Glutamatergic neuron (in vitro differentiated cells): Measurements from ENCODE around the gene IL17RC. TPM values are rescaled to one million over a fixed set of nuclear protein-coding genes. Genes with fewer than 3 reads are reported as not detected.
"Not testable (repeated sequence)": the region's sequence is repeated elsewhere in the genome, so short reads cannot be mapped to it uniquely, and the experiment has no call there.

Experiments used
- DNase-seq: peaks from one replicate; pipeline ENCODE4 v3.0.0; 2022
- H3K27ac Mint-ChIP-seq: one replicate; pipeline ENCODE4 v1.8.0; 2020; ENCODE audit warnings: mild to moderate bottlenecking, mixed read lengths, inconsistent platforms; ENCODE audit not compliant: unreplicated experiment
- H3K27me3 Mint-ChIP-seq: one replicate; pipeline ENCODE4 v1.8.0; 2020; ENCODE audit warnings: mild to moderate bottlenecking, moderate library complexity, mixed read lengths, inconsistent platforms; ENCODE audit not compliant: unreplicated experiment
- H3K36me3 Mint-ChIP-seq: one replicate; pipeline ENCODE4 v1.8.0; 2020; ENCODE audit warnings: mild to moderate bottlenecking, mixed read lengths, inconsistent platforms; ENCODE audit not compliant: unreplicated experiment
- H3K4me1 Mint-ChIP-seq: one replicate; pipeline ENCODE4 v1.8.0; 2020; ENCODE audit warnings: mild to moderate bottlenecking, low read depth, mixed read lengths, inconsistent platforms; ENCODE audit not compliant: unreplicated experiment
- H3K4me3 Mint-ChIP-seq: one replicate; pipeline ENCODE4 v1.8.0; 2020; ENCODE audit warnings: mild to moderate bottlenecking, mixed read lengths, inconsistent platforms; ENCODE audit not compliant: unreplicated experiment
- H3K9me3 Mint-ChIP-seq: one replicate; pipeline ENCODE4 v1.8.0; 2020; ENCODE audit warnings: mild to moderate bottlenecking, moderate library complexity, mixed read lengths, inconsistent platforms; ENCODE audit not compliant: unreplicated experiment
- long read RNA-seq: library from polyadenylated mRNA; unstranded; transcript quantifications from one replicate; pipeline ENCODE4 v2.0.0, GENCODE V29; 2020; ENCODE audit not compliant: unreplicated experiment
- total RNA-seq: library from RNA; stranded (reverse); fragmentation: NEBNext Ultra II Directional; extraction: Animal tissue kit (Norgen Biotek cat#: 25700); gene quantifications from one replicate; pipeline ENCODE4 v1.2.1, GENCODE V29; 2021; ENCODE audit not compliant: unreplicated experiment
- TF ChIP-seq, protein P1 (sequence below): fragments of 200-600 bp; sonication (generic); IDR thresholded peaks from one replicate; pipeline ENCODE4 v1.5.0; 2021; ENCODE audit not compliant: partially characterized antibody, unreplicated experiment

IL17RC gene, protein sequence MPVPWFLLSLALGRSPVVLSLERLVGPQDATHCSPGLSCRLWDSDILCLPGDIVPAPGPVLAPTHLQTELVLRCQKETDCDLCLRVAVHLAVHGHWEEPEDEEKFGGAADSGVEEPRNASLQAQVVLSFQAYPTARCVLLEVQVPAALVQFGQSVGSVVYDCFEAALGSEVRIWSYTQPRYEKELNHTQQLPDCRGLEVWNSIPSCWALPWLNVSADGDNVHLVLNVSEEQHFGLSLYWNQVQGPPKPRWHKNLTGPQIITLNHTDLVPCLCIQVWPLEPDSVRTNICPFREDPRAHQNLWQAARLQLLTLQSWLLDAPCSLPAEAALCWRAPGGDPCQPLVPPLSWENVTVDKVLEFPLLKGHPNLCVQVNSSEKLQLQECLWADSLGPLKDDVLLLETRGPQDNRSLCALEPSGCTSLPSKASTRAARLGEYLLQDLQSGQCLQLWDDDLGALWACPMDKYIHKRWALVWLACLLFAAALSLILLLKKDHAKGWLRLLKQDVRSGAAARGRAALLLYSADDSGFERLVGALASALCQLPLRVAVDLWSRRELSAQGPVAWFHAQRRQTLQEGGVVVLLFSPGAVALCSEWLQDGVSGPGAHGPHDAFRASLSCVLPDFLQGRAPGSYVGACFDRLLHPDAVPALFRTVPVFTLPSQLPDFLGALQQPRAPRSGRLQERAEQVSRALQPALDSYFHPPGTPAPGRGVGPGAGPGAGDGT
- 41.9 TPM for total RNA-seq
- long read RNA-seq, partial matches to known transcripts = 0 of 10 reads
- long read RNA-seq, other reads (novel, unspliced or antisense) = 7 of 10 reads

DNA sequence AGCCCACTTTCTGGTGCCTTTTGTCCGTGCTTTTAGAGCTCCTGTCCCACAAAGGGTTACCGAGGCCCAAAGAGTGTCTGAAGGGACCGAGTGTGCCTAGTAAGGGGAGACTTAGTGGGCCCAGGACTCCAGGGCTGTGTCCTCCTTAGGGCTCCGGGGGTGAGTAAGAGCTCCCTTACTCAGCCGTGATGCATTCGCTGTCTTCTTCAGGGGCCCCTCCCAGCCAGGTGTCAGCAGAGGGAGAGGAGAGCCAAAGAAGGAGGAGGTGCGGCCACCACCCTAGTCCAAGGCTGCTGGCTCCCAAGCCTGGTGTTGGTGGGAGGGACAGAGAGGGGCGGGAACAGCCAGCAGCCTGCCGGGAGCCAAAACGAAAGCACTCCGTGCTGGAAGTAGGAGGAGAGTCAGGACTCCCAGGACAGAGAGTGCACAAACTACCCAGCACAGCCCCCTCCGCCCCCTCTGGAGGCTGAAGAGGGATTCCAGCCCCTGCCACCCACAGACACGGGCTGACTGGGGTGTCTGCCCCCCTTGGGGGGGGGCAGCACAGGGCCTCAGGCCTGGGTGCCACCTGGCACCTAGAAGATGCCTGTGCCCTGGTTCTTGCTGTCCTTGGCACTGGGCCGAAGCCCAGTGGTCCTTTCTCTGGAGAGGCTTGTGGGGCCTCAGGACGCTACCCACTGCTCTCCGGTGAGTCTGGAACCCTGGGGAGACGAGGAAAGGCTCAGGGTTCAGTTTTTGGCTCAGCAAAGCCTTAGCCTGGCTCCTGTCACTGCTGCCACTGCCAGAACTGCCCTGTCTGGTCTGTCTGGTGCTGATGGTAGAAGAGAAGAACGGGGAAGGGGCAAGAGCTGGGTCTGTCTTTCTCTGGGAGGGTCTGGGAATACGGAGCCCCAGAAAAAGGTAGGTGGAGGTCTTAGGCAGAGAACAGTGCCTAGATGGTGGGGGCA lies at the start of gene IL17RC:
Gene IL17RC, plus strand, starts transcription at position 365 of the 947 bp plus-strand sequence. Its CDS starts 218 bp downstream, at position 583.
- peaks cover 14% of the 10 kb centered on the region for H3K27me3 Mint-ChIP-seq
- peaks cover 20% of the 10 kb centered on the region for H3K4me1 Mint-ChIP-seq
- peaks cover 6% of the 10 kb centered on the region for H3K36me3 Mint-ChIP-seq
- TF ChIP-seq, protein P1, sequence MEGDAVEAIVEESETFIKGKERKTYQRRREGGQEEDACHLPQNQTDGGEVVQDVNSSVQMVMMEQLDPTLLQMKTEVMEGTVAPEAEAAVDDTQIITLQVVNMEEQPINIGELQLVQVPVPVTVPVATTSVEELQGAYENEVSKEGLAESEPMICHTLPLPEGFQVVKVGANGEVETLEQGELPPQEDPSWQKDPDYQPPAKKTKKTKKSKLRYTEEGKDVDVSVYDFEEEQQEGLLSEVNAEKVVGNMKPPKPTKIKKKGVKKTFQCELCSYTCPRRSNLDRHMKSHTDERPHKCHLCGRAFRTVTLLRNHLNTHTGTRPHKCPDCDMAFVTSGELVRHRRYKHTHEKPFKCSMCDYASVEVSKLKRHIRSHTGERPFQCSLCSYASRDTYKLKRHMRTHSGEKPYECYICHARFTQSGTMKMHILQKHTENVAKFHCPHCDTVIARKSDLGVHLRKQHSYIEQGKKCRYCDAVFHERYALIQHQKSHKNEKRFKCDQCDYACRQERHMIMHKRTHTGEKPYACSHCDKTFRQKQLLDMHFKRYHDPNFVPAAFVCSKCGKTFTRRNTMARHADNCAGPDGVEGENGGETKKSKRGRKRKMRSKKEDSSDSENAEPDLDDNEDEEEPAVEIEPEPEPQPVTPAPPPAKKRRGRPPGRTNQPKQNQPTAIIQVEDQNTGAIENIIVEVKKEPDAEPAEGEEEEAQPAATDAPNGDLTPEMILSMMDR = no peak
- H3K4me3 Mint-ChIP-seq = peak within 1 kb of the TSS; percentile 85
- DNase-seq = peak; percentile 80
- peak within 1 kb of the TSS; percentile 95 for H3K27ac Mint-ChIP-seq
- H3K9me3 Mint-ChIP-seq = peaks cover 15% of the 10 kb centered on the region

DNA sequence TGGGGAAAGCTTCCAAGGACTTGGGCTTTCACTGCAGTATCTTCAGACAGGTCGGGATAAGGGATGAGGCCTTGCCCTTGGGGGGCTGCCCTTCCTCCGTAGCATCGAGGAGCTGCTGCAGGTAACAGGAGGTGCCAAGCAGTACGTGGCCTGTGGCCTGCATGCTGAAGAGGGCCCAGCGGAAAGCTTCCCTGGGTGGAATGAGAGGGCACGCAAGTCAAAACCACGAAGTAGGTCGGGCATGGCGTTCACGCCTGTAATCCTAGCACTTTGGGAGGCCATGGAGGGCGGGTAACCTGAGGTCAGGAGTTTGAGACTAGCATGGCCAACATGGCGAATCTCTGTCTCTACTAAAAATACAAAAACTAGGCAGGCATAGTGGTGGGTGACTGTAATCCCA lies 49.8 kb upstream of the IL17RC start:
- peaks cover 2% of the 10 kb centered on the region for H3K27me3 Mint-ChIP-seq
- H3K4me1 Mint-ChIP-seq = peaks cover 3% of the 10 kb centered on the region
- no peak overlapping the region for H3K27ac Mint-ChIP-seq
- no peaks in the 10 kb centered on the region for H3K36me3 Mint-ChIP-seq
- no peak overlapping the region for H3K4me3 Mint-ChIP-seq
- TF ChIP-seq, protein P1 = no peak
- H3K9me3 Mint-ChIP-seq = no peaks in the 10 kb centered on the region
- no peak for DNase-seq

DNA sequence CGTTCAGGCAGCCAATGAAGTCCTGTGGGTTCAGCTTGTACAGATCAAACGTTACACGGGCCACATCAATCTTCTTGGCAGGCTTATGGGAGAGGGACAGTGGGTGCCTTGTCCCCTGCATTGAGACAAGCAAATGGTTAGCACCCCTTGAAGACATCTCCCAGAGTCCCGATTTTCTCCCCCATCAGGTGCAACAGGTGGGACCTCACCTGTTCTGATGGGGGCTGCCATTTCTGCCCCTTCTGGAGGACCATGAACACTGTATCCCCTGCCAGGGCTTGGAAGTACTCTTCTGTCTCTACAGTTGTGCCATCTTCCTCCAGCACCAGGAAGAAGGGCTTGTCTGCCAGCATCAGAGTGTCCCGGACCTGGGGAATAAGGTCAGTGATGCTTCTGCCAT lies 46.9 kb upstream of the IL17RC start:
- no peaks in the 10 kb centered on the region for H3K9me3 Mint-ChIP-seq
- H3K36me3 Mint-ChIP-seq = no peaks in the 10 kb centered on the region
- no peaks in the 10 kb centered on the region for H3K4me1 Mint-ChIP-seq
- TF ChIP-seq, protein P1 = no peak
- DNase-seq = no peak
- H3K4me3 Mint-ChIP-seq = no peak overlapping the region
- peaks cover 2% of the 10 kb centered on the region for H3K27me3 Mint-ChIP-seq
- no peak overlapping the region for H3K27ac Mint-ChIP-seq

DNA sequence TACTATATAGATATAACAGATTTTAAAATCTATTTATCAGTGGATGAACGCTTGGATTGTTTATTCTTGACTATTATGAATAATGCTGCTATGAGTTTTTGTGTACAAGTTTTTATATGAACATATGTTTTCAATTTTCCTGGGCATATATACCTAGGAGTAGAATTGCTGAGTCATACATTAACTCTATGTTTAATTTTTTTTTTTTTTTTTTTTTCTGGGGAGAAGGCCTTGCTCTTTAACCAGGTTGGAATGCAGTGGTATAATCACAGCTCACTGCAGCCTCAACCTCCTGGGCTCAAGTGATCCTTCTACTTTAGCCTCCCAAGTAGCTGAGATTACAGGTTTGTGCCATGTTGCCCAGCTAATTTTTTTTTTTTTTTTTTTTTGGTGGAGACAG lies 45.9 kb upstream of the IL17RC start:
- H3K4me3 Mint-ChIP-seq = no peak overlapping the region
- no peak for DNase-seq
- H3K27ac Mint-ChIP-seq = no peak overlapping the region
- no peaks in the 10 kb centered on the region for H3K36me3 Mint-ChIP-seq
- TF ChIP-seq, protein P1 = no peak
- H3K9me3 Mint-ChIP-seq = no peaks in the 10 kb centered on the region
- H3K4me1 Mint-ChIP-seq = no peaks in the 10 kb centered on the region
- H3K27me3 Mint-ChIP-seq = peaks cover 2% of the 10 kb centered on the region

DNA sequence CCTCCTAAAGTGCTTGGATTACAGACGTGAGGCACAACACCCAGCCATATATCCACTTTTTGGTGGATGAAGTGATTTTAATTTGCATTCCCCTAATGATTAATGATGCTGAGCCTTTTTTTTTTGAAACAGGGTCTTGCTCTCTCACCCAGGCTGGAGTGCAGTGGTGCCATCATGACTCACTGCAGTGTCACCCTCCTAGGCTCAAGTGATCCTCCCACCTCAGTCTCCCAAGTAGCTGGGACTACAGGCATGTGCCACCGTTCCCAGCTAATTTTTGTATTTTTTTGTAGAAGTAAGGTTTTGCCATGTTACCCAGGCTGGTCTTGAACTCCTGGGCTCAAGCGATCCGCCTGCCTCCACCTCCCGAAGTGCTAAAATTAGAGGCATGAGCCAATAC lies 44.8 kb upstream of the IL17RC start:
- not testable (repeated sequence) for H3K27ac Mint-ChIP-seq, H3K36me3 Mint-ChIP-seq, H3K4me3 Mint-ChIP-seq, H3K9me3 Mint-ChIP-seq, H3K4me1 Mint-ChIP-seq, H3K27me3 Mint-ChIP-seq, DNase-seq
